C4-2B (cell line): ENCODE measurements around the gene ZAP70.
"Not testable (repeated sequence)": the region's sequence is repeated elsewhere in the genome, so short reads cannot be mapped to it uniquely, and the experiment has no call there.

ENCODE experiments used
- H3K27ac ChIP-seq: fragments of 450-650 bp; 2 replicates; pipeline ENCODE4 v1.5.1; 2017
- CTCF ChIP-seq: fragments of 450-650 bp; conservative IDR thresholded peaks from 2 replicates; pipeline ENCODE4 v1.5.1; 2017; ENCODE audit warnings: mild to moderate bottlenecking
- ZFX ChIP-seq: fragments of 450-650 bp; IDR thresholded peaks from 2 replicates; pipeline ENCODE4 v1.6.1; 2017

ZAP70 gene

GRCh38 chr2:97713296-97714083 lies at the start of gene ZAP70:
Gene ZAP70 (plus strand): TSS chr2:97713576. CDS start chr2:97724037, 10,461 bp downstream.
- H3K27ac ChIP-seq, result no peak within 1 kb of the TSS
- TF ChIP-seq CTCF (no peak), ZFX (no peak)

- H3K27ac ChIP-seq, result peak overlapping the region; percentile 93
- peak; percentile 46; the same call in 1 of the 2 replicates for TF ChIP-seq ZFX
- TF ChIP-seq CTCF, result no peak
Observed at GRCh38 chr2:97663626-97663961, 49.8 kb upstream of the ZAP70 start.

DNA sequence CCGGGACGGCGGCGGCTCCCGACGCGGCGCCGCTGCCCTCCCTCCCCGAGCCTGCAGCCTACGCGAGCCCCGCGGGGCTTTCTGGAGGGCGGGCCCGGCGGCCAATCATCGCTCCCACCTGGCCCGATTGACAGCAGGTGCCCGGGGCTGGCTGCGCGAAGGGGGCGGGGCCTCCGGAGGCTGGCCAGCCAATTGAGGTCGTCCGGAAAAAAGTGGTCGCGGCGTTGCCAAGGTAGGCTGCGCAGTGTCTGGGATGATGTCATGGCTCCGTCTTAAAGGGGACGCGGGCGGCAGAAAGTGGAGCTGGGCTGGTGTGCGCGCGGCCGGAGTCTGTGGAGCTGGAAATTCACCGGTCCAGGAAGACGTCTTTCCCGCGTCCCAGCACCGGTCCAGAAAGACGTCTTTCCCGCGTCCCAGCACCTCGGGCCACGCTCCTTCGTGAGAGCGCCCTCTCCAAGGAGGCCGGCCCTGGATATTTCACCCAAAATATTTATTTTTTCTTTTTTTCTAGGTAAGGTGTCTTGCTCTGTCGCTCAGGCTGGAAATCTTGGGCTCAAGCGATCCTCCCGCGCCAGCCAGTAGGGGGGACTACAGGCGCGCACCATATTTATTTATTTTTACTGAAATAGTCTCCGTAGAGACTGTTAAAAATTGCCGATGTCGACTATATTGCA lies 49.3 kb upstream of the ZAP70 start, which contains the start of gene ACTR1B:
Gene ACTR1B, minus strand, starts transcription at position 83 of the 674 bp plus-strand sequence. CDS start 154 bp downstream, outside the sequence.
- peak; percentile 75 for TF ChIP-seq CTCF
- no peak for TF ChIP-seq ZFX
- peak within 1 kb of the TSS; percentile 93 for H3K27ac ChIP-seq

- H3K27ac ChIP-seq, result peak overlapping the region; percentile 93
- TF ChIP-seq CTCF, result peak; percentile 42
- TF ChIP-seq ZFX, result no peak
Observed at GRCh38 chr2:97664636-97664970, 48.8 kb upstream of the ZAP70 start.

DNA sequence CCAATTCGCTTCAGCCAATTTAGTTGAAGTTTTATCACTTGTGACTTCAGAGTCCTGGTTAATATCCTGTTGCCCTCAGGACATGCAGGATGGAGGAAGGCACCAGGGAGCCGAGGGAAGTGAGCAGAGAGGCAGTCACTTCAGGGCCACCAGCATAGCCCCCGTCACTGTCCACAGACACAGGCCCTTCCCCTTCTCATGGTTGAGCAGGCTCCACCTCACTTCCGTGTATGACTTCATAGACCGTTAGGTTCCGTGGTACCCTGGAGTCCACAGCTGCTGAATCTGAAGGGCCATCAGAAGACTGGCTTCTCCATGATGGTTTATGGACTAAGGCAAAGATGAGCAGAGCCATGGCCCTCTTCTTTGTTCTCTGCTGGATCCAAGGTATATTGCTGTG lies 43.9 kb upstream of the ZAP70 start, which contains the start of gene C2orf92:
Gene C2orf92, plus strand, starts transcription at position 266 of the 400 bp plus-strand sequence. Its CDS starts 76 bp downstream, at position 342.
- H3K27ac ChIP-seq, result no peak within 1 kb of the TSS
- TF ChIP-seq ZFX, result no peak
- no peak for TF ChIP-seq CTCF

GRCh38 chr2:97670471-97670870 lies 42.9 kb upstream of the ZAP70 start:
- TF ChIP-seq CTCF, result no peak
- TF ChIP-seq ZFX, result no peak
- H3K27ac ChIP-seq, result no peak overlapping the region

GRCh38 chr2:97671526-97671925 lies 41.9 kb upstream of the ZAP70 start:
- no peak overlapping the region for H3K27ac ChIP-seq
- no peak for TF ChIP-seq CTCF
- no peak for TF ChIP-seq ZFX

DNA sequence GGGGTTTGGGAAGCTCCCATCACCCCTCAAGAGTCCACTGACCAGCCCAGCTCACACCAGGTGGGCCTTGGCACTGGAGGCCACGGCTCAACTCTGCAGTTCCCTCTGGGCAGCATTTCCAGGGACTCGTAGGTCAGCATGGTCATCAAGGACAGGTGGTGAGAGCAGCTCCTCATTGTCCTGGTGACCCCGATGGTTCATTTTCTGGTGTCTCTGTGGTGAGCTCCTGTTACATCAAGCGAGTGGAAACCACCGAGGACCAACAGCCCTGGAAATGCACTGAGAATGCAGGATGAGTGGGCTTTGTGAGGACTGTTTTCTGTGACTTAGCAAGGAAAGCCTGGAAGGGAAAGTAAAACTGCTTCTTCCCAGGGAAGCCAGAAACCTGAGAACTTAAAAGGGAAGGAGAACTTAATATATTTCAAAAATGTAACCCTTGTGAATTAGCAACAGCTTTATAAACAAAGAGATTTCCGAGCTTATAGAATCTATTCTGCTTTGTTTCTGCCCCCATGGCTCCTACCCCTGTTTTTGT lies 40.7 kb upstream of the ZAP70 start:
- H3K27ac ChIP-seq, result not testable (repeated sequence)
